Stomach (tissue), 9 donors: ENCODE data around the gene CSMD2. TPM values are rescaled to one million over a fixed set of nuclear protein-coding genes. Genes with fewer than 3 reads are reported as not detected.
A peak's percentile ranks its signal among the peaks of the same experiment; 100 is the strongest.

Source experiments
- DNase-seq, 2 donors: peaks; one replicate each; pipeline versions ENCODE4 v3.0.0 to v3.0.0-alpha.2; 2013 to 2019
- H3K27ac ChIP-seq, 5 donors: fragments of 200-600 bp in 4 of 5; sonication (generic) in 4 of 5; one replicate each; pipeline ENCODE4 v1.5.1; 2013 to 2019; ENCODE audit warnings: mild to moderate bottlenecking in 1 of 5, moderate library complexity in 1 of 5
- H3K27me3 ChIP-seq, 3 donors: fragments of 200-600 bp; sonication (generic); one replicate each; pipeline ENCODE4 v1.5.1; 2017 to 2019; ENCODE audit warnings: mixed run types in 1 of 3
- H3K36me3 ChIP-seq, 4 donors: fragments of 200-600 bp; sonication (generic); 1 replicate in 3 of 4; 2 replicates in 1 of 4; pipeline ENCODE4 v1.5.1; 2016 to 2019
- H3K4me1 ChIP-seq, 4 donors: fragments of 200-600 bp; sonication (generic); one replicate each; pipeline ENCODE4 v1.5.1; 2016 to 2019
- H3K4me3 ChIP-seq, 4 donors: fragments of 200-600 bp; sonication (generic) in 3 of 4; one replicate each; pipeline ENCODE4 v1.5.1; 2016 to 2019; ENCODE audit warnings: mild to moderate bottlenecking in 1 of 4
- H3K9me3 ChIP-seq, 4 donors: fragments of 200-600 bp; sonication (generic); one replicate each; pipeline ENCODE4 v1.5.1; 2016 to 2019
- EP300 ChIP-seq: sonication (generic); formaldehyde crosslinking; IDR thresholded peaks from one replicate; pipeline ENCODE4 v1.6.1; 2017; ENCODE audit warnings: antibody characterized with exemption
- POLR2A ChIP-seq, 4 donors: fragments of 450-650 bp; IDR thresholded peaks; one replicate each; pipeline ENCODE4 v1.6.1; 2016; ENCODE audit warnings: antibody characterized with exemption in 4 of 4, control low read depth in 2 of 4, mild to moderate bottlenecking in 1 of 4, moderate library complexity in 1 of 4
- POLR2AphosphoS5 ChIP-seq, 3 donors: sonication (generic); formaldehyde crosslinking; IDR thresholded peaks; one replicate each; pipeline ENCODE4 v1.6.1; 2016; ENCODE audit warnings: antibody characterized with exemption in 3 of 3
- WGBS, 5 donors: extraction: QIAGEN DNeasy Blood & Tissue Kit in 3 of 5; methylation state at CpG; one replicate each; pipeline versions ENCODE4 v1.1.5 to v1.1.7; 2013 to 2018; 5-methylcytosine and 5-hydroxymethylcytosine counted together
- intact Hi-C: fragments of 100-400 bp; cut with DNase I; formaldehyde crosslinking; loops from one replicate; pipeline ENCODE4 v1.15.1; 2023; ENCODE audit warnings: low total_unique reads
- polyA plus RNA-seq, 3 donors: library from polyadenylated mRNA; stranded (reverse); fragments of 200-250 nt; gene quantifications; one replicate each; pipeline ENCODE4 v1.2.3, GENCODE V29; 2013
- total RNA-seq, 5 donors: library from RNA; depleted of rRNA; stranded (reverse); fragments of >200 nt; gene quantifications; one replicate each; pipeline versions ENCODE4 v1.1.0 to v1.2.3, GENCODE V29; 2014 to 2016
- TF ChIP-seq, protein P1 (sequence below), 7 experiments: fragments of 450-650 bp in 4 of 7; fragments of 200-600 bp in 3 of 7; sonication (generic) in 3 of 7; IDR thresholded peaks; one replicate each; pipeline ENCODE4 v1.5.1; 2016 to 2019; ENCODE audit warnings: antibody characterized with exemption in 7 of 7, control low read depth in 2 of 7, mild to moderate bottlenecking in 1 of 7
- donor health status: healthy with polysubstance abuse.
- donor health status: Bipolar disorder and iron deficiency.
- donor health status: healthy.

CSMD2 gene
- total and polyA plus RNA-seq, 8 donors: 0.10 to 3.5 (median 0.37) TPM; not detected in 1

DNA sequence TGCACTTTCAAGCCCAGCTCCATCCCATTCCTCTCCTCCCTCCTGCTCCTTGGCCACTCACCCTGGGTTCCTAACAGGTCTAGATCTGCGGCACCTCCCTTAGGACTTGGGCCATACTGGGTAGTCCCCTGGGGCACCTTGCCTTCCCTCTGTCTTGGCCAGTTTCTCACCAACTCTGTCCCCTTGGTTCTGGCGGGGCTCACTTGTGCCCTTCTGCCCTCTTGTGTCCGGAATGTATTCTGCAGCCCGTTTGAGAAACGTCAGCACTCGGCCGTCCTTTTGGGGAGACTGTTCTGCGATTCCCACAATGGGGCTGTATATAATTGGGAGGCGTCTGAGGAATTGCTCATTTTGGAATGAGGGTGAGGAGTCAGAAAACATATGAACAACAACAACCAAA, 530.2 kb downstream of the CSMD2 start:
- no peak overlapping the region for H3K4me3 ChIP-seq
- H3K36me3 ChIP-seq: no peaks in the 10 kb centered on the region
- DNase-seq: peak; percentile 56 to 72
- H3K9me3 ChIP-seq: no peaks in the 10 kb centered on the region
- intact Hi-C loops: loop anchor here (5.0 kb wide), 2 partner anchors 962 to 1107 kb away; no protein-coding TSS in a partner anchor
- TF ChIP-seq POLR2AphosphoS5 (IDR thresholded peaks at IDR 0.05) (no peak), POLR2A (IDR thresholded peaks at IDR 0.05) (no peak), EP300 (no peak)
- TF ChIP-seq, protein P1, sequence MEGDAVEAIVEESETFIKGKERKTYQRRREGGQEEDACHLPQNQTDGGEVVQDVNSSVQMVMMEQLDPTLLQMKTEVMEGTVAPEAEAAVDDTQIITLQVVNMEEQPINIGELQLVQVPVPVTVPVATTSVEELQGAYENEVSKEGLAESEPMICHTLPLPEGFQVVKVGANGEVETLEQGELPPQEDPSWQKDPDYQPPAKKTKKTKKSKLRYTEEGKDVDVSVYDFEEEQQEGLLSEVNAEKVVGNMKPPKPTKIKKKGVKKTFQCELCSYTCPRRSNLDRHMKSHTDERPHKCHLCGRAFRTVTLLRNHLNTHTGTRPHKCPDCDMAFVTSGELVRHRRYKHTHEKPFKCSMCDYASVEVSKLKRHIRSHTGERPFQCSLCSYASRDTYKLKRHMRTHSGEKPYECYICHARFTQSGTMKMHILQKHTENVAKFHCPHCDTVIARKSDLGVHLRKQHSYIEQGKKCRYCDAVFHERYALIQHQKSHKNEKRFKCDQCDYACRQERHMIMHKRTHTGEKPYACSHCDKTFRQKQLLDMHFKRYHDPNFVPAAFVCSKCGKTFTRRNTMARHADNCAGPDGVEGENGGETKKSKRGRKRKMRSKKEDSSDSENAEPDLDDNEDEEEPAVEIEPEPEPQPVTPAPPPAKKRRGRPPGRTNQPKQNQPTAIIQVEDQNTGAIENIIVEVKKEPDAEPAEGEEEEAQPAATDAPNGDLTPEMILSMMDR (IDR thresholded peaks at IDR 0.05): peak in 5 of 7 experiments; percentile 37 to 53 (median 51)
- H3K4me1 ChIP-seq: peaks cover 0 to 10% (median 2%) of the 10 kb centered on the region in 4 donors
- peaks cover 0 to 20% (median 0%) of the 10 kb centered on the region in 3 donors for H3K27me3 ChIP-seq
- WGBS, 5 donors: 14 to 20% (median 17%) methylated on average over 9 of the region's 9 CpGs
- H3K27ac ChIP-seq: no peak overlapping the region

DNA sequence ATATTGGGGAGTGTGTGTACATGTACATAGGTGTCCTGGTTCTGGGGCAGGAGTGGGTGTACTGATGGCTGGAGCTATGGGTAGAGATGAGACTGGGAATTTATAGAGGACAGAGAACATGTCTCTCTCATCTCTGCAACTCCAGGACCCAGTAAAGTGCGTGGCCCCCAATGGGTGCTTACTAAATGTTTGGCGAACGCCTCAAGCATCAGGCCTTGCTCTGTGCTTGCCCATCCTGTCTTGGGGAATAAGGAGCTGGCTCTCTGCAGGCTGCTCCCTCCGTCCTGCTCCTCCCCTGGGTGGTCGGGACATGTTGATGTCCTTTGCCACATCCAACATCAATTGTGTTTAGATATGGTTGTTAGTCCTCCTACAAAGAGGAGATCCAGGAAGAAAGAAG, 530.9 kb downstream of the CSMD2 start:
- H3K9me3 ChIP-seq: no peaks in the 10 kb centered on the region
- 89 to 93% (median 91%) methylated on average over 5 of the region's 5 CpGs for WGBS, 5 donors
- H3K27me3 ChIP-seq: peaks cover 0 to 23% (median 0%) of the 10 kb centered on the region in 3 donors
- no peak overlapping the region for H3K27ac ChIP-seq
- TF ChIP-seq, protein P1 (IDR thresholded peaks at IDR 0.05): no peak
- TF ChIP-seq POLR2A (IDR thresholded peaks at IDR 0.05): no peak
- TF ChIP-seq EP300: no peak
- no peak for TF ChIP-seq POLR2AphosphoS5 (IDR thresholded peaks at IDR 0.05)
- no peak for DNase-seq
- H3K36me3 ChIP-seq: no peaks in the 10 kb centered on the region
- intact Hi-C loops: loop anchor here (5.0 kb wide), 1 partner anchor 1108 kb away; no protein-coding TSS in a partner anchor
- no peak overlapping the region for H3K4me3 ChIP-seq
- H3K4me1 ChIP-seq: peaks cover 0 to 10% (median 2%) of the 10 kb centered on the region in 4 donors

DNA sequence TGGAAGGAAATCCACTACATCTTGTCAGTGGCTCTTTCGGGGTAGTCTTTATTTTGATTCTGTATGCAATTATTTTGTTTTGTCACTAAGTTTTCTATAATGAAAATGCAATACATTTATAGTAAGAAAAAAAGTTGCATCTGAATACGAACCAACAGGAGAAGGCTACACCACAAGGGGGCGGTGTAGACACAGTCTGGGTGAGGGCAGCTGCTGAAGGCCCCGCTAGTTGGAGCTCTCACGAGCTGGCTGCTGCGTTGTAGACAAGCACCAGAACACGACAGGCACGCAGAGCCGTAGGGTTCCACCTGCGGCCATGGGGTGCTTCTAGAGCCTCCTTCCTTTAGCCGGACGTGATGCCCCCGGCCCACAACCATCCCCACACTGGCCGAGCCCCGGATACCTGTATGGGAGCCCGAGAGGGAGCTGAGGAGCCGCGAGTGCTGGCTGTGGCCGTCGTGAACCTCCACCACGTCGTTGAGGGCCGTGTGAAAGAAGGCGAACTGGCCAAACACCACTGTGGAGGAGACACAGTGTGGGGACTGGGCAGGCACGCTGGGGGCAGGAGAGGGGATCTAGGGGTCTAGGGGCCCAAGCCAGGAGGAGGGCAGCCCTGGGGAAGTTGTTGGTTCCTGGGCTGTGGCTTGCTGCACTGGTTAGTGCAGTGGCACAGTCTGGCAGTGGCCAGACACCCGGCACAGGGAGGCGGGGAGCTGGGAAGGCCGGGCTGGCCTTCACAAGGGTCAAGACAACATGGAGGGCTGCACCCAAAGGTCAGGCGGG, 531.8 kb downstream of the CSMD2 start:
- WGBS, 5 donors: 33 to 39% (median 36%) methylated on average over 25 to 29 of the region's 29 CpGs
- Histone ChIP-seq H3K4me3 (no peak overlapping the region), H3K27ac (no peak overlapping the region), H3K27me3 (peaks cover 0 to 23% (median 0%) of the 10 kb centered on the region in 3 donors), H3K36me3 (no peaks in the 10 kb centered on the region), H3K4me1 (peaks cover 0 to 10% (median 2%) of the 10 kb centered on the region in 4 donors), H3K9me3 (no peaks in the 10 kb centered on the region)
- intact Hi-C loops: loop anchor here (5.0 kb wide), 1 partner anchor 1109 kb away; no protein-coding TSS in a partner anchor
- TF ChIP-seq, protein P1 (IDR thresholded peaks at IDR 0.05): peak in 5 of 7 experiments; percentile 61 to 91 (median 86)
- TF ChIP-seq EP300 (no peak), POLR2AphosphoS5 (IDR thresholded peaks at IDR 0.05) (no peak)
- DNase-seq: peak; percentile 94 to 96

DNA sequence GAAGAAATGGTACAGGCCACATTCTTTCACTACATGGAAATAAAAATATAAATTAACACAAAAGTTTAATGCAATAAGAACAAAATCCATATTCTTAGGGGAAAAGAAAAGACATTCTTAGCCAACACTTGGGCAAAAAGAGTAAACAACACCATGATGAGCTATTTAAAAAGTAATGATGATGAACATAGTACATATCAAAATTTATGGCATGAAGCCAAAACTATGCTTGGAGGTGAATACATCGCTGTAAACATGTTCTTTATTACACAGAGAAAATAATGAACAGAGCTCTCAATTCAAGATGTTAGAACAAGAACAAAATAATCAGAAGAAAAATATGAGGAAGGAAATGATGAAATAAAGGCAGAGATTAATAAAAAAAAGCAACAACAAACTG, 534.3 kb downstream of the CSMD2 start:
- no peak for DNase-seq
- H3K4me1 ChIP-seq: peaks cover 0 to 10% (median 2%) of the 10 kb centered on the region in 4 donors
- WGBS, 5 donors: 69 to 87% (median 79%) methylated on average over 1 of the region's 1 CpG
- no peak overlapping the region for H3K27ac ChIP-seq
- H3K36me3 ChIP-seq: no peaks in the 10 kb centered on the region
- H3K4me3 ChIP-seq: no peak overlapping the region
- intact Hi-C loops: loop anchor here (5.0 kb wide), 1 partner anchor 1112 kb away; no protein-coding TSS in a partner anchor
- H3K9me3 ChIP-seq: no peaks in the 10 kb centered on the region
- peaks cover 0 to 45% (median 0%) of the 10 kb centered on the region in 3 donors for H3K27me3 ChIP-seq
- TF ChIP-seq, protein P1 (IDR thresholded peaks at IDR 0.05): no peak
- no peak for TF ChIP-seq POLR2AphosphoS5 (IDR thresholded peaks at IDR 0.05)
